IMR-90 (cell line): ENCODE results near the gene COL4A1. TPM values are rescaled to one million over a fixed set of nuclear protein-coding genes. Genes with fewer than 3 reads are reported as not detected.

Source experiments
- ATAC-seq: fragments of 200-7000 bp; cut with Tn5 transposase; 2 replicates; pipeline ENCODE4 v1.9.1; 2020; ENCODE audit warnings: low read depth, mild to moderate bottlenecking, moderate library complexity
- BruUV-seq: library from RNA; stranded (reverse); fragments of 400-500 nt; replicated peaks from 2 replicates; lab custom pipeline; 2021; lab: Mats Ljungman, UMichigan
- CTCF ChIA-PET: fragments of 300-600 bp; formaldehyde crosslinking; extraction: SDS; loops from one replicate; lab custom pipeline; 2021; ENCODE audit warnings: antibody characterized with exemption; lab: Yijun Ruan, JAX
- POLR2A ChIA-PET: fragments of 300-600 bp; sonication (Branson Sonifier 250); formaldehyde crosslinking; loops from one replicate; lab custom pipeline; 2022; ENCODE audit warnings: antibody characterized with exemption; ENCODE audit not compliant: unreplicated experiment; lab: Charles Lee
- DNase-seq: peaks from one replicate; pipeline ENCODE4 v3.0.0; 2013
- H2AFZ ChIP-seq: replicated peaks from 2 replicates; pipeline ENCODE3; 2013; ENCODE audit warnings: low read length, mild to moderate bottlenecking; ENCODE audit not compliant: poor library complexity
- H2AK5ac ChIP-seq: 2 replicates; pipeline ENCODE4 v1.6.1; 2013; ENCODE audit warnings: low read depth, low read length, inconsistent platforms
- H2AK9ac ChIP-seq: replicated peaks from 2 replicates; pipeline ENCODE3; 2013; ENCODE audit warnings: mild to moderate bottlenecking, low read depth, low read length, moderate library complexity; ENCODE audit not compliant: poor library complexity
- H2BK120ac ChIP-seq: 2 replicates; pipeline ENCODE4 v1.6.1; 2013; ENCODE audit warnings: low read depth, low read length, inconsistent platforms
- H2BK15ac ChIP-seq: 3 replicates; pipeline ENCODE4 v1.6.1; 2013; ENCODE audit warnings: low read depth, low read length, inconsistent platforms
- H2BK20ac ChIP-seq: 2 replicates; pipeline ENCODE4 v1.6.1; 2013; ENCODE audit warnings: low read depth, mild to moderate bottlenecking, inconsistent platforms, low read length, moderate library complexity
- H2BK5ac ChIP-seq: 2 replicates; pipeline ENCODE4 v1.6.1; 2013; ENCODE audit warnings: mild to moderate bottlenecking, low read depth, low read length, inconsistent platforms; ENCODE audit not compliant: poor library complexity, severe bottlenecking
- H3K14ac ChIP-seq: replicated peaks from 2 replicates; pipeline ENCODE4 v1.6.1; 2013; ENCODE audit warnings: low read depth, low read length, inconsistent platforms
- H3K18ac ChIP-seq: 2 replicates; pipeline ENCODE4 v1.6.1; 2013; ENCODE audit warnings: low read depth, low read length, control low read depth
- H3K23ac ChIP-seq: 2 replicates; pipeline ENCODE4 v1.6.1; 2013; ENCODE audit warnings: low read depth, low read length, inconsistent platforms
- H3K27ac ChIP-seq: 2 replicates; pipeline ENCODE4 v1.5.1; 2013; ENCODE audit warnings: mild to moderate bottlenecking, control low read depth, low read length; ENCODE audit not compliant: insufficient read depth
- H3K27me3 ChIP-seq: 2 replicates; pipeline ENCODE4 v1.6.1; 2013; ENCODE audit warnings: low read length; ENCODE audit not compliant: control insufficient read depth, insufficient read depth
- H3K36me3 ChIP-seq: 2 replicates; pipeline ENCODE4 v1.6.1; 2013; ENCODE audit warnings: low read length, mixed read lengths; ENCODE audit not compliant: control insufficient read depth, insufficient read depth
- H3K4ac ChIP-seq: 2 replicates; pipeline ENCODE4 v1.6.1; 2013; ENCODE audit warnings: low read depth, low read length, inconsistent platforms
- H3K4me1 ChIP-seq: 2 replicates; pipeline ENCODE4 v1.6.1; 2013; ENCODE audit warnings: low read length, mixed read lengths; ENCODE audit not compliant: control insufficient read depth, insufficient read depth
- H3K4me2 ChIP-seq: 2 replicates; pipeline ENCODE4 v1.6.1; 2013; ENCODE audit warnings: low read depth, mild to moderate bottlenecking, control low read depth, low read length, moderate library complexity
- H3K4me3 ChIP-seq: 2 replicates; pipeline ENCODE4 v1.5.1; 2013; ENCODE audit warnings: low read depth, mild to moderate bottlenecking, control low read depth, low read length, moderate library complexity; ENCODE audit not compliant: insufficient read depth
- H3K56ac ChIP-seq: 2 replicates; pipeline ENCODE4 v1.6.1; 2013; ENCODE audit warnings: low read length, inconsistent platforms; ENCODE audit not compliant: insufficient read depth; ENCODE audit errors: extremely low read depth
- H3K79me1 ChIP-seq, 2 experiments: 2 replicates each; pipeline ENCODE4 v1.6.1; 2013; ENCODE audit warnings: low read length in 2 of 2, inconsistent platforms in 1 of 2, low read depth in 1 of 2
- H3K9ac ChIP-seq: 2 replicates; pipeline ENCODE4 v1.6.1; 2013; ENCODE audit warnings: low read depth, low read length, control low read depth
- H3K9me1 ChIP-seq: 2 replicates; pipeline ENCODE4 v1.6.1; 2013; ENCODE audit warnings: low read length, inconsistent platforms; ENCODE audit not compliant: insufficient read depth
- H3K9me3 ChIP-seq: 2 replicates; pipeline ENCODE4 v1.6.1; 2013; ENCODE audit warnings: low read length; ENCODE audit not compliant: control insufficient read depth, insufficient read depth
- H4K20me1 ChIP-seq: 2 replicates; pipeline ENCODE4 v1.6.1; 2013; ENCODE audit warnings: low read length, inconsistent platforms; ENCODE audit not compliant: insufficient read depth
- H4K5ac ChIP-seq: 2 replicates; pipeline ENCODE4 v1.6.1; 2013; ENCODE audit warnings: mild to moderate bottlenecking, low read depth, low read length, control low read depth
- H4K8ac ChIP-seq, 2 experiments: 2 replicates each; pipeline ENCODE4 v1.6.1; 2013; ENCODE audit warnings: low read depth in 2 of 2, low read length in 2 of 2, control low read depth in 1 of 2, inconsistent platforms in 1 of 2
- H4K91ac ChIP-seq: 2 replicates; pipeline ENCODE4 v1.6.1; 2013; ENCODE audit warnings: low read depth, low read length, inconsistent platforms; ENCODE audit not compliant: insufficient read depth
- CEBPB ChIP-seq: IDR thresholded peaks from 2 replicates; pipeline ENCODE4 v1.6.1; 2012; ENCODE audit warnings: low read depth, low read length, improper control_type of control experiment
- RCOR1 ChIP-seq: IDR thresholded peaks from 2 replicates; pipeline ENCODE4 v1.6.1; 2012; ENCODE audit warnings: mild to moderate bottlenecking, low read length, improper control_type of control experiment; ENCODE audit not compliant: insufficient replicate concordance
- whole genome bisulfite sequencing, 2 experiments: methylation state at CpG; one replicate each; pipeline versions ENCODE4 v1.1.5 to v1.1.7; 2013; ENCODE audit warnings: missing lambda C conversion rate in 2 of 2; ENCODE audit not compliant: insufficient read length in 1 of 2; ENCODE audit errors: extremely low coverage in 2 of 2; 5-methylcytosine and 5-hydroxymethylcytosine counted together
- dilution Hi-C: fragments of 300-500 bp; cut with HindIII; formaldehyde crosslinking; loops from one replicate; pipeline ENCODE4 v1.14.3; 2018; ENCODE audit warnings: low sequenced_read_pairs; ENCODE audit not compliant: unreplicated experiment
- in situ Hi-C: fragments of 300-500 bp; cut with MboI; formaldehyde crosslinking; loops from 3 replicates; pipeline ENCODE4 v1.14.3; 2019; ENCODE audit warnings: low sequenced_read_pairs, inconsistent platforms, mixed read lengths
- intact Hi-C: fragments of 100-400 bp; cut with micrococcal nuclease; formaldehyde crosslinking; loops from 2 replicates; pipeline ENCODE4 v1.10.0; 2022
- polyA plus RNA-seq, 3 experiments: library from polyadenylated mRNA; depleted of rRNA; stranded (reverse); fragments of >200 nt; gene quantifications; 2 replicates each; pipeline ENCODE4 v1.2.3, GENCODE V29; 2012; ENCODE audit warnings: low replicate concordance in 1 of 3
- total RNA-seq: library from RNA; depleted of rRNA; stranded (reverse); fragments of >200 nt; gene quantifications from 2 replicates; pipeline ENCODE4 v1.2.3, GENCODE V29; 2012

COL4A1 gene
- total and polyA plus RNA-seq, 2 of the 4 experiments (the other 2 are of a cell fraction): 230 to 337 TPM

DNA sequence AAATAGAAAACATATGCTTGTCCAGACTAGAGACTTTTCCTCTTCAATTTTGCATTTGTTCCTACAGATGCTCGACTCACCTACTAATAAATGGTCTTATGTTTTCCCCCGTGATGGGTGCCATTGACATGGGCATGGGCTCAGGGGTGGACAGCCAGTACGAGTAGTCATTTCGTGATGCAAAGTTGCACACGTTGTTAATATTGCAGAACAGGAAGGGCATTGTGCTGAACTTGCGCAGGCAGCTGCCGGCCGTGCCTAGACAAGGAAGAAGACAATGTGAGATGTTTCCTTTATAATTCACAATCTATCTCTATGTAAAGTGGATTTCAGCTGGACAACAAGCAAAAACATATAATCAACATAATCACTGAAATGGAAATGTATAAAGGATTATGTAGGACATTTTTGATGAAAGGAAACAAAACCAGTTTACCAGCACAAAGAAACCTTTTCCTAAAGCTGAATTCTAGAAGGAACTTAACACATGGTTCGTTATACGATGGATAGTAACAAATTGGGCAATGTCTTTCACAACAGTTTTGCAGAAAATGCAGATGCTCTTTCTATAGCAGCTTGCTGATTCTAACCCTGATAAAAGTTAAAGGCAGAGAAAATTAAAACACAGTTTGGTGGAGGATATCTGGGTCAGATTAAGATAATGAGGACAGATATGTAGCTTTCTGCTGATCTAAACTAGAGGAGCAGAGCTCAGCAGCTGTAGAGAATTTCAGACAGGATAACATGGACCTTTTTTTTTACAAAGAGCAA, 145.7 kb downstream of the COL4A1 start:
- Histone ChIP-seq H3K4me3 (no peak overlapping the region), H4K8ac (no peak overlapping the region), H3K9me1 (peaks cover 13% of the 10 kb centered on the region; the same call in 1 of the 2 replicates), H3K56ac (no peak overlapping the region), H3K79me1 (peaks cover 4 to 13% of the 10 kb centered on the region in 2 experiments; a peak in 3 of 4 replicates), H3K18ac (no peak overlapping the region), H3K27ac (no peak overlapping the region), H3K27me3 (no peaks in the 10 kb centered on the region), H3K14ac (no peak overlapping the region), H3K9me3 (no peaks in the 10 kb centered on the region), H3K4me1 (peaks cover 4% of the 10 kb centered on the region), H2AK9ac (no peak overlapping the region), H3K23ac (no peak overlapping the region), H2AK5ac (no peak overlapping the region), H3K36me3 (peaks cover 74% of the 10 kb centered on the region), H3K9ac (no peak overlapping the region), H2BK15ac (no peak overlapping the region), H4K91ac (no peak overlapping the region), H4K5ac (no peak overlapping the region), H2AFZ (no peak overlapping the region), H3K4ac (no peak overlapping the region), H2BK120ac (no peak overlapping the region), H2BK5ac (no peak overlapping the region), H3K4me2 (no peak overlapping the region), H4K20me1 (peaks cover 10% of the 10 kb centered on the region; the same call in 1 of the 2 replicates), H2BK20ac (no peak overlapping the region)
- in situ Hi-C loops (no loop called here), dilution Hi-C loops (no loop called here), intact Hi-C loops (no loop called here)
- CTCF ChIA-PET: no interaction called here
- no peak for TF ChIP-seq RCOR1
- TF ChIP-seq CEBPB: 0 out of 2 replicates have a peak, but pooled peaks have one; percentile 6
- DNase-seq: no peak
- 100% methylated on average over 5 of the region's 10 CpGs; no CpG with 5 or more reads in 1 of the 2 experiments for WGBS, 2 experiments
- no peak for ATAC-seq
- POLR2A ChIA-PET: no interaction called here
- no TSS peak for BruUV-seq
